Measurements from ENCODE around the gene TOM1L2. TPM values are rescaled to one million over a fixed set of nuclear protein-coding genes. Genes with fewer than 3 reads are reported as not detected.
A peak's percentile ranks its signal among the peaks of the same experiment; 100 is the strongest.
"Not testable (repeated sequence)": the region's sequence is repeated elsewhere in the genome, so short reads cannot be mapped to it uniquely, and the experiment has no call there.

TOM1L2 gene
- total and polyA plus RNA-seq, 2 donors (not counting 1 experiment from before 2014, with no cell fraction given): 33.9 to 35.9 TPM

DNA sequence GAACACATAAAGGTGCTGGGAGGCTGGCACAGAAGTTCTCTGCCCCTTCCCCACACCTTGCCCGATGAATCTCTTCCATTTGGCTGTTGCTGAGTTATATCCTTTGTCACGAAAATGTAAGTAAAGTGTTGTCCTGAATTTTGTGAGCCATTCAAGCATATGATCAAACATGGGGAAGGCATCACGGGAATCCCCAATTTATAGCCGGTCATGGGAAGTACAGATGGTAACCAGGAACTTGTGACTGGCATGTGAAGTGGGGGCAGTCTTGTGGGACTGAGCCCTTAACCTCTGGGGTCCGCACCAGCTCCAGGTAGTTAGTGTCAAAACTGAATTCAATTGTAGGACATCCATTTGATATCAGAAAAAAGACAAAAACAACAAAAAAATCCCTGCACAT is 13.2 kb downstream of the TOM1L2 start:
- H3K9ac ChIP-seq (ENCODE audit: insufficient read depth, low read length): no peak overlapping the region

DNA sequence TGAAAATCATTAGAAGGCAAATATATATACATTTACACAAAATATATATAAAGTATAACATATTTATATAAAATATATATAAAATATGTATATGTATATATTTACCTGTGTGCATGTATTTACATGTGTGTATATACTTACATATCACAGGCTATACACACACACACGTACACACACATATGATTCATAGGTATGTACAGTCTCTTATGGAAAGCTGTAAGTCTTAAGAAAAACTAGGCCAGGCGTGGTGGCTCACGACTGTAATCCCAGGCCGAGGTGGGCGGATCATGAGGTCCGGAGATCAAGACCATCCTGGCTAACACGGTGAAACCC is 14.7 kb downstream of the TOM1L2 start:
- no peaks in the 10 kb centered on the region for H3K9me3 ChIP-seq (ENCODE audit: control insufficient read depth, insufficient read depth, low read depth, low read length)
- no peak overlapping the region for H3K4me2 ChIP-seq (ENCODE audit: extremely low read depth, insufficient read depth, low read length)
- peaks cover 60% of the 10 kb centered on the region for H3K79me2 ChIP-seq (ENCODE audit: control insufficient read depth, insufficient read depth, low read length)
- no peak for DNase-seq (ENCODE audit: low read depth in 2 of 2)
- H3K4me1 ChIP-seq (ENCODE audit: control insufficient read depth, extremely low read depth, insufficient read depth, low read length): peaks cover 13% of the 10 kb centered on the region
- TF ChIP-seq, protein P1, sequence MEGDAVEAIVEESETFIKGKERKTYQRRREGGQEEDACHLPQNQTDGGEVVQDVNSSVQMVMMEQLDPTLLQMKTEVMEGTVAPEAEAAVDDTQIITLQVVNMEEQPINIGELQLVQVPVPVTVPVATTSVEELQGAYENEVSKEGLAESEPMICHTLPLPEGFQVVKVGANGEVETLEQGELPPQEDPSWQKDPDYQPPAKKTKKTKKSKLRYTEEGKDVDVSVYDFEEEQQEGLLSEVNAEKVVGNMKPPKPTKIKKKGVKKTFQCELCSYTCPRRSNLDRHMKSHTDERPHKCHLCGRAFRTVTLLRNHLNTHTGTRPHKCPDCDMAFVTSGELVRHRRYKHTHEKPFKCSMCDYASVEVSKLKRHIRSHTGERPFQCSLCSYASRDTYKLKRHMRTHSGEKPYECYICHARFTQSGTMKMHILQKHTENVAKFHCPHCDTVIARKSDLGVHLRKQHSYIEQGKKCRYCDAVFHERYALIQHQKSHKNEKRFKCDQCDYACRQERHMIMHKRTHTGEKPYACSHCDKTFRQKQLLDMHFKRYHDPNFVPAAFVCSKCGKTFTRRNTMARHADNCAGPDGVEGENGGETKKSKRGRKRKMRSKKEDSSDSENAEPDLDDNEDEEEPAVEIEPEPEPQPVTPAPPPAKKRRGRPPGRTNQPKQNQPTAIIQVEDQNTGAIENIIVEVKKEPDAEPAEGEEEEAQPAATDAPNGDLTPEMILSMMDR (conservative IDR thresholded peaks at IDR 0.05 in 1 of 2, IDR thresholded peaks at IDR 0.05 in 1 of 2; ENCODE audit: low read depth in 1 of 2, low read length in 2 of 2): no peak
- no peak for TF ChIP-seq EZH2 (IDR thresholded peaks at IDR 0.05; ENCODE audit: low read length, missing control alignments)
- no peak overlapping the region for H2AFZ ChIP-seq (ENCODE audit: low read length)
- no peak overlapping the region for H3K4me3 ChIP-seq (replicated peaks in 1 of 4; ENCODE audit: control extremely low read depth in 1 of 4, insufficient read depth in 1 of 4, low read depth in 3 of 4, low read length in 4 of 4)
- no peaks in the 10 kb centered on the region for H3K27me3 ChIP-seq (ENCODE audit: control insufficient read depth, insufficient read depth, low read length)
- no peaks in the 10 kb centered on the region for H3K36me3 ChIP-seq (ENCODE audit: control insufficient read depth, insufficient read depth, low read length)
- no peak overlapping the region for H3K9ac ChIP-seq (ENCODE audit: insufficient read depth, low read length)
- no peaks in the 10 kb centered on the region for H4K20me1 ChIP-seq (ENCODE audit: control insufficient read depth, extremely low read depth, insufficient read depth, low read length)
- H3K27ac ChIP-seq (ENCODE audit: insufficient read depth, low read length): peak overlapping the region; percentile 69

More for the DNA sequence above, 13.2 kb downstream of the TOM1L2 start:
- TF ChIP-seq, protein P1 (conservative IDR thresholded peaks at IDR 0.05 in 1 of 2, IDR thresholded peaks at IDR 0.05 in 1 of 2; ENCODE audit: low read depth in 1 of 2, low read length in 2 of 2): no peak
- no peak for TF ChIP-seq EZH2 (IDR thresholded peaks at IDR 0.05; ENCODE audit: low read length, missing control alignments)
- peak overlapping the region; percentile 87 for H3K4me2 ChIP-seq (ENCODE audit: extremely low read depth, insufficient read depth, low read length)
- peak overlapping the region; percentile 69 for H3K27ac ChIP-seq (ENCODE audit: insufficient read depth, low read length)
- peak overlapping the region in 2 of 4 experiments; percentile 48 to 54 for H3K4me3 ChIP-seq (replicated peaks in 1 of 4; ENCODE audit: control extremely low read depth in 1 of 4, insufficient read depth in 1 of 4, low read depth in 3 of 4, low read length in 4 of 4)
- peaks cover 13% of the 10 kb centered on the region for H3K4me1 ChIP-seq (ENCODE audit: control insufficient read depth, extremely low read depth, insufficient read depth, low read length)
- no peak overlapping the region for H2AFZ ChIP-seq (ENCODE audit: low read length)
- no peaks in the 10 kb centered on the region for H3K27me3 ChIP-seq (ENCODE audit: control insufficient read depth, insufficient read depth, low read length)
- DNase-seq (ENCODE audit: low read depth in 2 of 2): no peak
- peaks cover 64% of the 10 kb centered on the region for H3K79me2 ChIP-seq (ENCODE audit: control insufficient read depth, insufficient read depth, low read length)
- H4K20me1 ChIP-seq (ENCODE audit: control insufficient read depth, extremely low read depth, insufficient read depth, low read length): no peaks in the 10 kb centered on the region
- H3K9me3 ChIP-seq (ENCODE audit: control insufficient read depth, insufficient read depth, low read depth, low read length): no peaks in the 10 kb centered on the region
- no peaks in the 10 kb centered on the region for H3K36me3 ChIP-seq (ENCODE audit: control insufficient read depth, insufficient read depth, low read length)

DNA sequence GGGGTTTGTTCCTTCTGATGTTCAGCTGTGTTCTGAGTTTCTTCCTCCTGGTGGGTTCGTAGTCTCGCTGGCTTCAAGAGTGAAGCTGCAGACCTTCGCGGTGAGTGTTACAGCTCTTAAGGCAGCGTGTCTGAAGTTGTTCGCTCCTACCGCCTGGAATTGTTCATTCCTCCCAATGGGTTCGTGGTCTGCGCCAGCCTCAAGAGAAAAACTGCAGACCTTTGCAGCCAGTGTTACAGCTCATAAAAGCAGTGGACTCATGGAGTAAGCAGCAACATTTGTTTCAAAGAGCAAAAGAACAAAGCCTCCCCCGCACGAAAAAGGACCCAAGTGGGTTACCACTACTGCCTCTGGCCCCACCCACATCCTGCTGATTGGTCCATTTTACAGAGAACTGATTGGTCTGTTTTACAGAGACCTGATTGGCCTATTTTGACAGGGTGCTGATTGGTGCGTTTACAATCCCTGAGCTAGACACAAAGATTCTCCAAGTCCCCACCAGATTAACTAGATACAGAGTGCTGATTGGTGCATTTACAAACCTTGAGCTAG is 16.3 kb downstream of the TOM1L2 start:
- not testable (repeated sequence) for H3K4me3 ChIP-seq (replicated peaks in 1 of 4; ENCODE audit: control extremely low read depth in 1 of 4, insufficient read depth in 1 of 4, low read depth in 3 of 4, low read length in 4 of 4); H3K4me2 ChIP-seq (ENCODE audit: extremely low read depth, insufficient read depth, low read length); H3K9ac ChIP-seq (ENCODE audit: insufficient read depth, low read length); H3K36me3 ChIP-seq (ENCODE audit: control insufficient read depth, insufficient read depth, low read length); DNase-seq (ENCODE audit: low read depth in 2 of 2); H3K9me3 ChIP-seq (ENCODE audit: control insufficient read depth, insufficient read depth, low read depth, low read length); H4K20me1 ChIP-seq (ENCODE audit: control insufficient read depth, extremely low read depth, insufficient read depth, low read length); H3K27ac ChIP-seq (ENCODE audit: insufficient read depth, low read length); H2AFZ ChIP-seq (ENCODE audit: low read length); H3K27me3 ChIP-seq (ENCODE audit: control insufficient read depth, insufficient read depth, low read length)
- Histone ChIP-seq H3K79me2 (ENCODE audit: control insufficient read depth, insufficient read depth, low read length) (peaks cover 49% of the 10 kb centered on the region), H3K4me1 (ENCODE audit: control insufficient read depth, extremely low read depth, insufficient read depth, low read length) (peaks cover 13% of the 10 kb centered on the region)

All from fibroblast of lung (primary cell).